Measurements from ENCODE around the gene ANKLE1. TPM values are rescaled to one million over a fixed set of nuclear protein-coding genes. Genes with fewer than 3 reads are reported as not detected.

Gene ANKLE1
- total and polyA plus RNA-seq, 2 experiments from 2014 or later = 9.1 to 20.2 TPM

GRCh38 chr19:17285415-17286135 lies 3.9 kb downstream of the ANKLE1 start (continued):
- no peak for TF ChIP-seq REST (IDR thresholded peaks at IDR 0.05; ENCODE audit: unreplicated experiment)

GRCh38 chr19:17286263-17286662 lies 4.6 kb downstream of the ANKLE1 start:
- H3K4me1 Mint-ChIP-seq = peaks cover 2% of the 10 kb centered on the region
- Histone ChIP-seq H3K27me3 (ENCODE audit: insufficient read depth) (peaks cover 6% of the 10 kb centered on the region; the same call in 1 of the 2 replicates), H3K9me2 (ENCODE audit: insufficient read depth) (no peaks in the 10 kb centered on the region), H3K4me2 (no peak overlapping the region), H3K27ac (ENCODE audit: low read depth) (no peak overlapping the region), H4K20me1 (replicated peaks; ENCODE audit: insufficient read depth) (peaks cover 4% of the 10 kb centered on the region; the same call in 1 of the 2 replicates), H3F3A (replicated peaks; ENCODE audit: low read depth) (peaks cover 20% of the 10 kb centered on the region), H3K36me3 (ENCODE audit: insufficient read depth) (no peaks in the 10 kb centered on the region), H3K79me2 (replicated peaks; ENCODE audit: insufficient read depth) (no peaks in the 10 kb centered on the region), H3K4me1 (ENCODE audit: insufficient read depth) (no peaks in the 10 kb centered on the region), H2AFZ (no peak overlapping the region), H3K4me3 (no peak overlapping the region)
- H3K27ac Mint-ChIP-seq = no peak overlapping the region
- DNase-seq (ENCODE audit: low spot score) (no peak), ATAC-seq (no peak)
- H3K36me3 Mint-ChIP-seq (ENCODE audit: low read depth) = peaks cover 25% of the 10 kb centered on the region
- no peaks in the 10 kb centered on the region for H3K9me3 Mint-ChIP-seq
- no peak for TF ChIP-seq ZNF114 (CRISPR knock-in tag; IDR thresholded peaks at IDR 0.05)
- no peak for TF ChIP-seq EZH2phosphoT487 (IDR thresholded peaks at IDR 0.05; ENCODE audit: unreplicated experiment)
- no peak for TF ChIP-seq CTCF (conservative IDR thresholded peaks at IDR 0.05; ENCODE audit: low read depth in 2 of 2)
- no peak for TF ChIP-seq EZH2 (IDR thresholded peaks at IDR 0.05; ENCODE audit: low read depth, unreplicated experiment)
- no peak for TF ChIP-seq JUNB (IDR thresholded peaks at IDR 0.05; ENCODE audit: unreplicated experiment)
- no peak for TF ChIP-seq CREB1 (CRISPR knock-in tag; IDR thresholded peaks at IDR 0.05; ENCODE audit: low read depth)
- no peak for TF ChIP-seq POLR2AphosphoS5 (IDR thresholded peaks at IDR 0.05; ENCODE audit: low read depth)
- TF ChIP-seq NANOG (IDR thresholded peaks at IDR 0.05; ENCODE audit: borderline replicate concordance) = no peak
- H3K27me3 Mint-ChIP-seq (ENCODE audit: insufficient read depth, low read depth, poor library complexity) = peaks cover 9% of the 10 kb centered on the region
- H3K4me3 Mint-ChIP-seq = no peak overlapping the region

Data from GM23338 (cell line).